ENCODE measurements around the gene MELTF. TPM values are rescaled to one million over a fixed set of nuclear protein-coding genes. Genes with fewer than 3 reads are reported as not detected.

The MELTF gene
- total and polyA plus RNA-seq, 3 donors from 2014 or later, result 5.7 to 14.7 (median 11.1) TPM

DNA sequence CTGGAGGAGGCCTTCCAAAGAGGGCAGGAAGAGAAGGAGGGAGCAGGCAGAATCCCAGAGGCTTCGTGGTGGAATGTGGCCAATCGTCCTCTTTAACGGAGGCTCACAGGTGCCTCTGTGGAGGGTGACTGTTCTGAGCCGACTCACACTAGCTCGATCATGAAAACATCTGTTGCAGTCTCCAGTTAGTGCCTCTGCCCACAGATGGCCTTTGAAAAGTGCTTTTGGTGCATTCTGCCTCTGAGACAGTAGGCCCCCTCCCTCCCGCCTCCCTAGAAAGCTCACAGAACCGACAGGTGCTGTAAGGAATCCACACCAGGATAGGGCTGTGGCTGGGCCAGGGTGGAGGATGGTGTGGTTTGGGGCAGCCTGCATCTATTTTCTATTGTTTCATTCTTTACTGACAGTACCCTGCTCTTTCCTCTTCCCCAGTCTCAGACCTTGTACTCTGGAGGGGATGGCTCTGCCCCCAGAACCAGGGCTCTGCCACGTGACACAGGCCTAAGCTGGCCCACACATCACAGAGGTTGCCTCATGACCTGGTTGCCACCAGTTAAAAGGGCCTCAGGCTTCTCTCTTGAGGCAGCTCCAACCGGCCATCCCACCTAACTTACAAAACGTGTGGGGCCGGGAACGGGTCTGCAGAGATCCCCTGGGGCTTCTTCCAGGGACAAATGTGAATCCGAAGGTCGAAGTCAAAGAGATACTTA is 33.8 kb downstream of the MELTF start:
- Histone ChIP-seq H3K36me3 (ENCODE audit: low read depth, missing control alignments) (no peaks in the 10 kb centered on the region), H3K4me1 (no peaks in the 10 kb centered on the region), H3K27me3 (no peaks in the 10 kb centered on the region), H3K27ac (no peak overlapping the region), H3K9me3 (no peaks in the 10 kb centered on the region), H3K4me3 (no peak overlapping the region)
- 67 to 71% methylated on average over 11 to 14 of the region's 14 CpGs for WGBS, 2 donors
- intact Hi-C loops (cut with DNase I; ENCODE audit: low total_unique reads), result no loop called here
- no peak for DNase-seq
- TF ChIP-seq POLR2A (IDR thresholded peaks at IDR 0.05) (no peak), CTCF (IDR thresholded peaks at IDR 0.05) (no peak)

GRCh38 chr3:196995027-196995426 is 34.6 kb downstream of the MELTF start:
- TF ChIP-seq POLR2A (IDR thresholded peaks at IDR 0.05), result no peak
- TF ChIP-seq CTCF (IDR thresholded peaks at IDR 0.05), result no peak
- intact Hi-C loops (cut with DNase I; ENCODE audit: low total_unique reads), result no loop called here
- no peaks in the 10 kb centered on the region for H3K27me3 ChIP-seq
- H3K4me1 ChIP-seq, result no peaks in the 10 kb centered on the region
- H3K36me3 ChIP-seq (ENCODE audit: low read depth, missing control alignments), result no peaks in the 10 kb centered on the region
- H3K27ac ChIP-seq, result no peak overlapping the region
- 78 to 89% methylated on average over 18 to 19 of the region's 19 CpGs for WGBS, 2 donors
- no peak for DNase-seq
- H3K9me3 ChIP-seq, result no peaks in the 10 kb centered on the region
- H3K4me3 ChIP-seq, result no peak overlapping the region

DNA sequence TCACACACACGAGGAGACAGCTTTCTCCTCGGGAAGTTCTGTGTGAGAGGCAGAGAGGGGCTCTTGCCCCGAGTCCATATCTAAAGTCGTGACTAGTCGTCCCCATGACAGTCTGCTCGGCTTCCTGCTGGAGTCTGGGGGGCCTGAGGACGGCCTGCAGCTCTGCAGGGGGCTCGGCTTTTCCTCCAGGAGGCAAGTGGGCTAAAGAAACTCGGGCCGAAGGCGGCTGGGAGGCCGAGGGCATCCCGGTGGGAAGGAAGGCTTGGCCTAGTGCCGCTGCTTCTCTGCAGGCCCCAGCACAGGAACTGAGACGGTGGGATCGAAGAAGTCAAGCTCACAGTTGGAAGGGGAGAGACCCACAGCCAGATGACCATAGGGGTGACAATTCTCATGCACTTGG is 35.6 kb downstream of the MELTF start:
- no peak for DNase-seq
- TF ChIP-seq POLR2A (IDR thresholded peaks at IDR 0.05) (no peak), CTCF (IDR thresholded peaks at IDR 0.05) (no peak)
- Histone ChIP-seq H3K36me3 (ENCODE audit: low read depth, missing control alignments) (no peaks in the 10 kb centered on the region), H3K27me3 (no peaks in the 10 kb centered on the region), H3K27ac (no peak overlapping the region), H3K4me3 (no peak overlapping the region), H3K9me3 (no peaks in the 10 kb centered on the region), H3K4me1 (no peaks in the 10 kb centered on the region)
- 86% methylated on average over 6 to 16 of the region's 16 CpGs for WGBS, 2 donors
- intact Hi-C loops (cut with DNase I; ENCODE audit: low total_unique reads), result no loop called here

DNA sequence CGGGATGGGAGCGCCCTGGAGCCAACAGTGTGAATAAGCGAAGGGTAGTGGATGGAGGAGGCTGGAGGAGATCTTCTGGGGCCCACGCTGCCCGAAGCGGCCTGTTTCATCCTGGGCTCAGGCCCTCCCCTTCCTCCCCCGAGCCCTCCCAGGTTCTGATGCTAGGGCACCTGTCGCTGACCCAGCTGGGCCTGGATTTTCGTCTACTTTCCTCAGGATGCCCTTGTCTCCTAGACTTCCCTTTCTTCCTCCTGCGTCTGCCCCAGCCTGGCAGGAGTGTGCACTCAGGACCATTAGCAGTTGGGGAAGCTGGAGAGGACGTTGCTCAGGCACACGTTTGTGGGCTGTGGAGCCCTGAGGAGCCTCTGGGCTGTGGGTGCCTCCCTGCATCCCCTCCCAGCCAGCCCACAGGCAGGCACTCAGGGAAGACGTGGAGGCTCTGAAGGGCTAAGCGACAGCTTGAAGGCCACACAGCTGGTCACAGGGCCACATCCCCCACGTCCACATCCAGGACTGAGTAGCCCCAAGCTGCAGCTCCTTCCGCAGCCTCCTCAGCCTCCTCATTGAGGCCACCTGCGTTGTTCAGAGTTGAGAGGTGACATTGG is 37.1 kb downstream of the MELTF start:
- no peak overlapping the region for H3K4me3 ChIP-seq
- intact Hi-C loops (cut with DNase I; ENCODE audit: low total_unique reads), result no loop called here
- DNase-seq, result no peak
- H3K36me3 ChIP-seq (ENCODE audit: low read depth, missing control alignments), result no peaks in the 10 kb centered on the region
- H3K4me1 ChIP-seq, result peaks cover 10% of the 10 kb centered on the region
- H3K27ac ChIP-seq, result no peak overlapping the region
- no peaks in the 10 kb centered on the region for H3K27me3 ChIP-seq
- 80 to 90% methylated on average over 10 to 17 of the region's 17 CpGs for WGBS, 2 donors
- H3K9me3 ChIP-seq, result no peaks in the 10 kb centered on the region
- no peak for TF ChIP-seq POLR2A (IDR thresholded peaks at IDR 0.05)
- no peak for TF ChIP-seq CTCF (IDR thresholded peaks at IDR 0.05)

All from testis (tissue), 3 donors.